IgD-negative memory B cell (primary cell): Measurements from ENCODE around the gene MBNL2. TPM values are rescaled to one million over a fixed set of nuclear protein-coding genes. Genes with fewer than 3 reads are reported as not detected.
A peak's percentile ranks its signal among the peaks of the same experiment; 100 is the strongest.

Source experiments
- H3K27ac Mint-ChIP-seq, 3 donors: one replicate each; pipeline ENCODE4 v1.8.0; 2020 to 2022; ENCODE audit warnings: mild to moderate bottlenecking in 3 of 3, mixed read lengths in 3 of 3, moderate library complexity in 1 of 3
- H3K27me3 Mint-ChIP-seq: one replicate; pipeline ENCODE4 v1.8.0; 2021; ENCODE audit warnings: mixed read lengths
- H3K36me3 Mint-ChIP-seq: one replicate; pipeline ENCODE4 v1.8.0; 2020; ENCODE audit warnings: mild to moderate bottlenecking, mixed read lengths
- H3K4me1 Mint-ChIP-seq, 3 donors: one replicate each; pipeline ENCODE4 v1.8.0; 2020 to 2022; ENCODE audit warnings: mixed read lengths in 3 of 3, mild to moderate bottlenecking in 1 of 3
- H3K4me3 Mint-ChIP-seq, 4 donors: one replicate each; pipeline ENCODE4 v1.8.0; 2020 to 2022; ENCODE audit warnings: mild to moderate bottlenecking in 4 of 4, mixed read lengths in 4 of 4, moderate library complexity in 3 of 4
- H3K9me3 Mint-ChIP-seq, 3 donors: one replicate each; pipeline ENCODE4 v1.8.0; 2020 to 2021; ENCODE audit warnings: mixed read lengths in 3 of 3, mild to moderate bottlenecking in 1 of 3
- polyA plus RNA-seq: library from polyadenylated mRNA; unstranded; fragments of 300-500 nt; fragmentation: Illumina TruSeq; gene quantifications from one replicate; pipeline ENCODE4 v1.2.3, GENCODE V29; 2021

MBNL2 gene
- polyA plus RNA-seq, 1 donor from 2014 or later: 15.9 TPM

DNA sequence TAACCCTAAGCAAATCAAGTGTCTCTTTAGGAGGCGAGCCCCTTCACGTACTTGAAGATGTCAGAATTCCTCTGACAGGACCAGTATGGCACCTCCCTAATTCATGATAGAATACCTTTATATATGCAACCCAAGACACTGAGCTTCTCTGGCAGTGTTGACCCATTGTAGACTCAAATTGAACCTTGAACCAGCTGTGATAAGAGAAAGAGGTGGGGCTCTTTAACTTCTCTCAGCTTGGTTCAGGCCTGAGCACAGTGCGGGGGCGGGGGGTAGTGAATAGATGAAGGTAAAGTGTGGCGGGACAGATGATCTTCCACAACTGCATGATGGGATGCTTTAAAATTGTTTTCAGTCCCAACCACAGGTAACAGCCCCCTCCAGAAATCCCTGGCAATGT is 12.1 kb downstream of the MBNL2 start:
- Mint-ChIP-seq H3K36me3 (peaks cover 7% of the 10 kb centered on the region), H3K27ac (no peak overlapping the region), H3K4me1 (peaks cover 37 to 45% (median 45%) of the 10 kb centered on the region in 3 donors), H3K9me3 (no peaks in the 10 kb centered on the region), H3K4me3 (no peak overlapping the region), H3K27me3 (no peaks in the 10 kb centered on the region)

DNA sequence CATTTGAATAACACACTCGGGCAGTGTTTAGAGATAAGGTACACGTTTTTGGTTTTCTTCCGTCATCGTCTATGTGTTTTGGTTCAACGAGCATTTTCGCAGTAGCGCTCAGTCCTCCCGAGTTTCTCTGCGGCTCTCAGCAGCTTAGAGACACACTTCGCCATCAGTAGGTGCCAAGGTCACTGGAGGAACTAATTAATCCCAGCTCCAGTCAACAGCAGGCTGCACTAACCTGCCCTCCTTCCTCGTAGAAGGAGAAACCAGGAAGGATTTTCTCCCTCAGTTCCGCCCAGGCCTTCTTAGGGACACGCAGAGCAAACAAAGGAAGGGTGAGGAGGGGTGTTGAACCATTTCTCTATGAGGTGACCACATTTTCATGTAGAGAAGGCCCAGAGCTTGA is 12.6 kb downstream of the MBNL2 start:
- H3K27me3 Mint-ChIP-seq: no peaks in the 10 kb centered on the region

DNA sequence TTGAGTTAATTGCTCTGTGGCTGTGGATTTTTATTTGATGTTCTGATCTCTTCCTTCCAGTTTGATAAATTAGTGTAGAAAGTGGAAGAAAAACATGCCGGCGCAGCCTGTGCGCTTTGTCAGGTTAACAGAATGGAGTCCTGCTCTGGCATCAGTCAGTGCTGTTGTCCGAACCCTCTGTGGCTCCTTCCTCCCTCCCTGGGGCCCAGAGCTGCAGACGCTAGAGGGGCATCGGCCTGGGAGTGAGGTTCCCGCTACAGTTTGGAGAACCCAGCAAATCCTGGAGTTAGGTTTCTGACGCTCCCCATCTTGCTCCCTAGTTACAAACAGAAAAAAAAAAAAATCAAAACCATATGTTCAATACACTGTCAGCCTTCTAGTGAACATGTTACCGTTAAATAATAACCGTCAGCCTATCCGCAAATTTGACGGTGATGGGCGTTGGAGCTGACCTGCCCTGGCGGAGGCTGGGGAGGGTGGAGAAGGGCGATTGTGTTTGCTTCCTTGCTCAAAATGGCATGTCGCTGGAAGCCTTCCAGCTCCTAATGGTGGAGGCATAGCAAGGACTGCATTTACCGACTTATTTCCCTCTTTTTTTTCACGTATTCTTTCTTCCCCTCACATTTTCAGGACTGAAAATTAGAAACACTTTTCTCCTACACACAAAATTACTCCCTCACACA is 13.6 kb downstream of the MBNL2 start:
- Mint-ChIP-seq H3K36me3 (peaks cover 5% of the 10 kb centered on the region), H3K9me3 (no peaks in the 10 kb centered on the region), H3K27ac (peak overlapping the region in 1 of 3 donors; percentile 59), H3K27me3 (no peaks in the 10 kb centered on the region), H3K4me3 (peak overlapping the region in 1 of 4 donors; percentile 27), H3K4me1 (peaks cover 30 to 38% (median 32%) of the 10 kb centered on the region in 3 donors)

More for the DNA sequence above, 12.6 kb downstream of the MBNL2 start:
- Mint-ChIP-seq H3K4me1 (peaks cover 36 to 41% (median 40%) of the 10 kb centered on the region in 3 donors), H3K9me3 (no peaks in the 10 kb centered on the region), H3K4me3 (peak overlapping the region in 1 of 4 donors; percentile 74), H3K27ac (no peak overlapping the region), H3K36me3 (peaks cover 5% of the 10 kb centered on the region)

DNA sequence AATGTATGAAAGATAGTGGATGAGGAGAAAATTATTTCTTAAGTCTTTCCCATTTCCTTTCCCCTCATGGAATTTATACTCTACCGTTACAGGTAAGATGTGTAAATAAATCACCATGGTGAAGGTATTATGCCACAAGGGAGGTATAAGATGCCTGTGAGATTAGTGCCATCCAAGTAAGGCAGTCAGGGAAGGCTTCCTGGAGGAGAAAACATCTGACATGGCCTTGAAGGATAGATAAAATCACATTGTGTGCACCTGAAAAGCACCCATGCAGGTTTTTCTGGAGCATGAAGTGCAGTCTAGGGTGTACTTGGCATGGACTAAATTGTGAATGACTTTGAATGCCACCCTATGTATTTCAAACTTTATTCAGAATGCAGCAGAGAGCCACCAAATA is 15.3 kb downstream of the MBNL2 start:
- H3K27ac Mint-ChIP-seq: no peak overlapping the region
- H3K4me3 Mint-ChIP-seq: no peak overlapping the region
- no peaks in the 10 kb centered on the region for H3K27me3 Mint-ChIP-seq
- H3K36me3 Mint-ChIP-seq: peaks cover 5% of the 10 kb centered on the region
- H3K9me3 Mint-ChIP-seq: no peaks in the 10 kb centered on the region
- peaks cover 26 to 34% (median 28%) of the 10 kb centered on the region in 3 donors for H3K4me1 Mint-ChIP-seq

DNA sequence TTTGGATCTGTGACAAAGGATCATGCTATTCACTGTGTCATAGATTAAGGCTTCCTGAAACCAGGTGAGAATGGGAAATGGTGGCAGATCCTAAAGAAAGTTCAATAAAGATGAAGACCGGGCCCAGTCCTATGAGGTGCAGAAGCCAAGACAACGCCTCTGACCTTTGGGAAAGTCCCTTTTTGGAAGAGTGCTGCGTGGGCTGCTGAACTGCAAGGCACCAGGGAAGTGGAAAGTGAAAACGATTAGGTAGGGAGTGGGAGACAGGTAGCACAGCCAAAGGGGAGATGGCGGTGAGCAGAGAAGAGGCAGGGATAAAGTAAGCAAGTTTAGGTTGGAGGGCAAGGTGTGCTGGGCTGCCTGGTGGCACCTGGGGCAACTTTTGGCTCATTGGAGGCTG is 16.3 kb downstream of the MBNL2 start:
- no peaks in the 10 kb centered on the region for H3K9me3 Mint-ChIP-seq
- peak overlapping the region in 1 of 3 donors; percentile 9 for H3K27ac Mint-ChIP-seq
- H3K36me3 Mint-ChIP-seq: peaks cover 5% of the 10 kb centered on the region
- peaks cover 21 to 39% (median 28%) of the 10 kb centered on the region in 3 donors for H3K4me1 Mint-ChIP-seq
- H3K4me3 Mint-ChIP-seq: no peak overlapping the region
- no peaks in the 10 kb centered on the region for H3K27me3 Mint-ChIP-seq

DNA sequence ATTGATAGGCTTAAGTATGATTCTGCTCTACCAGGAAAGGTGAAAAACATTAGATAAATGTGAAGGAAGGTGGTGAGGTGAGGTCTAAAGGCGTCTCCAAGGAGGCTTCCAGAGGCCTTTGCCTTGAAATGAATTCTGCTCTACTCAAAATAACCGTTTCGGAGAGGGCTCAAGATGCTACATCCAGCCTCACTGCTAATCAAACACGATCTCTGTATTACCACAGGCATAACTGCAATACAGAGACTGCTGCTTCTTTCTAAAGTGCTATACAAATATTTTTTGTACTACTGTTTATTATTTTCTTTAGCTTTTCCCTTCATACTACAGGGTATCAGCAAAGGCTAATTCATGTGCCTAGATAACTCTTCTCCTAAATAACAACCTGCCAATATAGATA is 16.8 kb downstream of the MBNL2 start:
- Mint-ChIP-seq H3K27me3 (no peaks in the 10 kb centered on the region), H3K4me3 (no peak overlapping the region), H3K9me3 (no peaks in the 10 kb centered on the region), H3K4me1 (peaks cover 21 to 42% (median 31%) of the 10 kb centered on the region in 3 donors), H3K27ac (no peak overlapping the region), H3K36me3 (peaks cover 5% of the 10 kb centered on the region)

DNA sequence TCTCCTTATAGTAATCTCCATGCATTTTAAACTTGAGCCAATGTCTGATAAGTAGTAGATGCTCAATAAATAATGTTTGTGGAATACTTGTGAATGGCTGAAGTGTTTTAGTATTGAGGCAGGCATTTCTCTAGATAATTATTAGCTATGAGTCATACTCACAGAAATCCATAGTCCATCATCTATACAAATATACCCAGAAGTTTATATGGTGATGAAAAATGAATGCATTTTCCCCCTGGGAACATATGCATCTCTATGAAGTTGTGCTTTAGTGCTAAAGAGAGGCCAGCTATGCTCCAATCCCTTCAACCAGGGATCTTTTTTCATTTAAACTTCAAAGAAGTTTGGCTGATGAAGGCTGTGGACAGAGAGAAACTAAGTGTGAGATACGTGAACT is 17.2 kb downstream of the MBNL2 start:
- no peak overlapping the region for H3K4me3 Mint-ChIP-seq
- no peak overlapping the region for H3K27ac Mint-ChIP-seq
- H3K9me3 Mint-ChIP-seq: no peaks in the 10 kb centered on the region
- no peaks in the 10 kb centered on the region for H3K27me3 Mint-ChIP-seq
- peaks cover 6% of the 10 kb centered on the region for H3K36me3 Mint-ChIP-seq
- H3K4me1 Mint-ChIP-seq: peaks cover 21 to 43% (median 28%) of the 10 kb centered on the region in 3 donors

DNA sequence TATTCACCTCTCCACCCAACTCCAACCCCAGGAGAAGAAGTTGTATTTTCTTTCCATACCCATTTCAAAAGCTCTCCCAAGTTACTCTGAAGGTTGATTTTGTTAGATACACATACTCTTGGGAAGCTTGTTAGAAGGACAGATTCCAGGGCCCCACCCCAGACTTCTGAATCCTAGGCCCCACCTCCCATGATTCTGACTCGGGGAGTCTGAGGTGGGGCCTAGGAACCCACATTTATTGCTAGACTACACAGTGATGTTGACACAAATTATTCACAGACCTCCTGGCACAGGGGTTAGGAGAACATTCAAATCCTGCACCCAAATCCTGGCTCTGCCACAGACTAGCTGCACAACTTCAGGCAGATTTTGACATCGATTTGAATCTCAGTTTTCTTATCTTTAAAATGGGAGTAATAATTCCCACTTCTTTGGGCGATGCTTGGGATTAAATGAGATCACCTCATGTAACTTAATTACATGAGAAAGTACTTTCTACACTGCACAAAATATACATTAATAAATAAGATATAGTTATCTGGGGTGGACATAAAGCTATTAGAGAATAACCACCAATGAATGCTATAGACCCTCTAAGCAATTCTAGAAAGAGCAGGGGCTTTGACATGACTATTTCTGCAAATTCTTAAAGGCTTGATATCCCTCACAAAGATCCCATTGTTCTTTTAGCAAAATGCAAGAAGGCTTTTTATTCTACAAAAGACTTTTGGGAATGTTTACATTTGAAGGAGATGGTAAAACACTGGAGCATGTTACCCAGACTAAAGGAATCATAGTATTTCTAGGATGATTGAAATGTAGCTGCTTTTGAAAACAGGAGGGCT is 18.0 kb downstream of the MBNL2 start:
- H3K36me3 Mint-ChIP-seq: peaks cover 8% of the 10 kb centered on the region
- H3K27me3 Mint-ChIP-seq: no peaks in the 10 kb centered on the region

DNA sequence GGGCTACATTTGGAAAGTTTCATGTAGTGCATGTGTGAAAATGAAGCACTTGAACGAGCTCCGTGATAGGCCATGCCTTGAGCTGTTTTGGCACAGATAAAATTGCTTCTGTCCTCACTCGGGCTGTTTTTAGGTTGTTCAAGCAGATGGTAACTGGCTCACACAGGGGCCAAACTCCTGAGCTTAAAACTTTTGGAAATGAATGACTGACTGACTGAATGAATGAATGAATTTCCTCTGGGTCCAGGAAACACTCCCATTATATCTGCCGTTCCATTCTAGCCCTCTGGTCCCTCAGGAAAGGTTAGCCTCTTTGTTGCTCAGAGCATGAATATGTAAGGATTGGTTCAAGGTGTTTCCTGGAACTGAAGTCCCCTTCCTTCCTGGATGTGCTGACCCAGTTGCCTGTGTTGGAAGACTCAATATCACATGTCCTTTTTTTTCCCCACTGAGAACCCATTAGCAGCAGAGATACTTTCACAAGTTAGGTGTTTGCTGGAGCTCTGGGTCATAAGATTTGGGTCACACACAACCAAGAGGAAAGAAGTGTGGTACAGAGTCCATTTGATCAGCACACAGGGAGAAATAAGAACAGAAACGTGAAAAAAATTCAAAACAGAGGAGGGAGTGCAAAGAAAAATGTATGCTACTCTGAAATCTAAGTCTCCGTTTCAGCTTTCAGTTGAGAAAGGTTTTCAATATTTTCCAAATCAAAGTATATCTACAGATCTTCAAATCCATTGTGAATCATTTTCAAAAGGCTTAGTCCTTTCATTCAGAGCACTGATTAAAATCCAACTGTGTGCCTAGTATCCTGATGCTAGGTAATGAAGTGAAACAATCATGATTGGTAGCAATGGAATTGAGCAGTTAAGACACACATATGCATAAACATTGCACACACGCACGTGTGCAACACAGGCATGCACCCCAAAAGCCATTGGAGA is 18.9 kb downstream of the MBNL2 start:
- H3K27me3 Mint-ChIP-seq: no peaks in the 10 kb centered on the region
- H3K9me3 Mint-ChIP-seq: no peaks in the 10 kb centered on the region
- H3K4me3 Mint-ChIP-seq: no peak overlapping the region
- H3K4me1 Mint-ChIP-seq: peaks cover 21 to 40% (median 28%) of the 10 kb centered on the region in 3 donors
- peaks cover 6% of the 10 kb centered on the region for H3K36me3 Mint-ChIP-seq
- no peak overlapping the region for H3K27ac Mint-ChIP-seq

More for the DNA sequence above, 18.0 kb downstream of the MBNL2 start:
- H3K4me3 Mint-ChIP-seq: no peak overlapping the region
- no peak overlapping the region for H3K27ac Mint-ChIP-seq
- H3K9me3 Mint-ChIP-seq: no peaks in the 10 kb centered on the region
- peaks cover 21 to 40% (median 28%) of the 10 kb centered on the region in 3 donors for H3K4me1 Mint-ChIP-seq

DNA sequence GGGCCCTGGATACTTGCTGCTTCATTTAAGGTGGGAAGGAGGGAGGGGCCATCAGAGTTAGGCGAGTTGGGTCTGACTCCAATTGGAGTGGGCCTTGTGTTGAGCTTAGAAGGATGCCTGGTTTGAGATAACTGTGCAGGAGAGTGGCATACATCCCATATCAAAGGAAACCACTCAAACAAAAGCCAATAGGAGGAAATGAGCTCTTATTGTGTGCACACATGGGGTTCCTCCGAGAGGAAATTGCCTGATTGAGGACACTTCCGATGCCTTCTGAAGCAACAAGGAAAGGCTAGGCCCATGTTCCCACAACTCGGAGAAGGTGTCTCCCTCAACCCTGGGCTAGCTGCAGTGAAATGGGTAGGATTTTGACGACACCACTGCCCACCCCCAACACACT is 19.6 kb downstream of the MBNL2 start:
- H3K36me3 Mint-ChIP-seq: peaks cover 6% of the 10 kb centered on the region
- peaks cover 21 to 37% (median 23%) of the 10 kb centered on the region in 3 donors for H3K4me1 Mint-ChIP-seq
- peak overlapping the region in 1 of 3 donors; percentile 13 for H3K27ac Mint-ChIP-seq
- H3K27me3 Mint-ChIP-seq: no peaks in the 10 kb centered on the region
- no peak overlapping the region for H3K4me3 Mint-ChIP-seq
- no peaks in the 10 kb centered on the region for H3K9me3 Mint-ChIP-seq

DNA sequence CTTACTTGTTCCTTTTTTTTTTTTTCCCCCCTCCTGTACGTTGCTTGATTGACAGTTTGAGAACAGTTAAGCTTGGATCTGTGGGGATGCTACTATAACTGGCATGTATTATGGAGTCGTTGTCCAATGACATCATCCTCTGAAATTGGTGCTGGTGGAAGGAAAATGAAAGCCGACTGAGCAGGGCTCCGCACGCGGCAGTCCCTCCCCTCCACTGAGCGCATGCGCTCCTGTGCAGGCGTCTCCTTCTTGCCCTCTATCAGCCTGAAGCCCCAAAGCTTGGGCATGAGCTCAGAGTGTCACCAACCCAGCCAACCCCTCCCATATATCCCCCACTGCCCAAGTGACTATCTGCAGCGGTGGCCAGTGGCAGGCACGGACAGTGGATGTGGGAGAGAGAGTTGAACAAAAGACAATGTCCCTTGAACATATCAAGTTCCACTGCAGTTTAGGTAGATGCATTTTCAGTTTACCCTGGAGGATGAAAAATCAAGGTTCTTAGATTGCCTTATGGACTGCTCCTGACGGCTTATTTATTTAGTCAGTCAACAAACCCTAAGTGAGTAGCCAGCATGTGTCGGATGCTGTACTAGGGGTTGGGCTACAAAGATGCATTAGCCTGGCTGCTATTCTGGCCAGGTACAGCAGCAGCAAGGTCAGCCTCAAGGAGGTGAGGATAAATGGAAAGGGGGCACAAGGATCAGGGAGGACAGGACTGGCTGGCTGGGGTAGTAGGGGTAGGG is 20.8 kb downstream of the MBNL2 start:
- Mint-ChIP-seq H3K36me3 (peaks cover 3% of the 10 kb centered on the region), H3K4me1 (peaks cover 13 to 31% (median 21%) of the 10 kb centered on the region in 3 donors), H3K27me3 (no peaks in the 10 kb centered on the region), H3K9me3 (no peaks in the 10 kb centered on the region), H3K4me3 (peak overlapping the region in 2 of 4 donors; percentile 23 to 49), H3K27ac (no peak overlapping the region)

DNA sequence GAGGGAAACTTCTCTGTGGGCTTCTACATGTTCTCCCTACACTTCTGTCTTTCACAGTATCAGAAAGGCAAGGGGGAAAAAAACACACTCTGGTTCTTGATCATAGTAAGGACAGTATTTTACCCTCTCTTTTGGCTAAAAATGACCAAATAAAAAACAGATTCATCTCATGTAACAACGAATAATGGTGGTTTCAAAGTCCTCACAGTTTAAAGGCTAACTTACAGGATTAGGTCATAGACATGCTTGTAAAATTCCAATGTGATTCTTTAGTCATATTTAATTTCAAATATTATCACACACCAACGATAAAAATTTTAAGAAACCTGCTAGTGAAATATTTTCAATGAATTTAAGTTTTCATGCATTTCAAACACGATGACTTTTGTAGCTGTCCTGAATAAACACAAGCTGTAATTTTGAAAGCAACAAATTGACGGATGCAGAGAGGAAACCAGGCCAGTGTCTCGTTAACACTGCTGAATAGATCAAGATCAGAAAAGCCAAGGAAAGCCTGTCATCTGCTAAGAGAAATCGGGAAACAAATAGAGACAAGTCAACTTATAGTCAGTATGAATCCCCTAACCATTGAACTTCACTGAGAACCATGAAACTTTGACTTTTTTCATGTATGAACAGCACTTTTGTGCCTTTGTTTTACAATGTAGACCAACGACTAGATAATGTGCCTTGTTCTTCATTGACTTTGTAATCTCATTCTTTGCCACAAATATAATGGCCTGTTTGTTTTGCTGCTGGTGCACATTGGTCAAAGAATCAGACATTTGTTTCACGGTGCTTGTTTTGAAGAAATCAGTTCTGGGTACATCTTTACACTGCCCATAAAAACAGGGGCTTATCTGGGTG is 22.0 kb downstream of the MBNL2 start:
- Mint-ChIP-seq H3K27ac (no peak overlapping the region), H3K9me3 (no peaks in the 10 kb centered on the region), H3K4me3 (no peak overlapping the region), H3K36me3 (peaks cover 3% of the 10 kb centered on the region), H3K27me3 (no peaks in the 10 kb centered on the region), H3K4me1 (peaks cover 2 to 25% (median 14%) of the 10 kb centered on the region in 3 donors)

DNA sequence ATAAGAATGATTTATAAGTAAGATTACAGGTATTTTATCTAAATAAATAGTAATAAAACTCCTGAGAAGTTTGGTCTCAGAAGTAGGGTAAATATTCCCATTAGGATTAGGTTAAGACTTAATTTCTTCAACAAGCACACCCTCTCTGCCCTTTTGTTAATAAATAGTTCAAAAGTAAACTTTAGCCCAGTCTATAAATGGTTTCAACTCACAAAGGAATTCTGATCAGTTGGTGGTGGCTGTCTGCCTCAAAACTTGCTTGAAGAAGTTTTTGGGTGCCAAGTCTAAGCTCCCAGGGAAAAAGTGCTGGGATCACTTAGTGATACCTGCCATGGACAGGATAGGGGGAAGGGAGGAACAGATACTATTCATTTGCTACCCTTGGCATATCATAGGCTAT is 22.9 kb downstream of the MBNL2 start:
- H3K4me1 Mint-ChIP-seq: peaks cover 6 to 31% (median 20%) of the 10 kb centered on the region in 3 donors

More for the DNA sequence above, 22.9 kb downstream of the MBNL2 start:
- H3K27me3 Mint-ChIP-seq: no peaks in the 10 kb centered on the region
- H3K4me3 Mint-ChIP-seq: no peak overlapping the region
- peaks cover 3% of the 10 kb centered on the region for H3K36me3 Mint-ChIP-seq
- no peak overlapping the region for H3K27ac Mint-ChIP-seq
- no peaks in the 10 kb centered on the region for H3K9me3 Mint-ChIP-seq
